Measurements from ENCODE around the gene KRT17.

KRT17 gene

DNA sequence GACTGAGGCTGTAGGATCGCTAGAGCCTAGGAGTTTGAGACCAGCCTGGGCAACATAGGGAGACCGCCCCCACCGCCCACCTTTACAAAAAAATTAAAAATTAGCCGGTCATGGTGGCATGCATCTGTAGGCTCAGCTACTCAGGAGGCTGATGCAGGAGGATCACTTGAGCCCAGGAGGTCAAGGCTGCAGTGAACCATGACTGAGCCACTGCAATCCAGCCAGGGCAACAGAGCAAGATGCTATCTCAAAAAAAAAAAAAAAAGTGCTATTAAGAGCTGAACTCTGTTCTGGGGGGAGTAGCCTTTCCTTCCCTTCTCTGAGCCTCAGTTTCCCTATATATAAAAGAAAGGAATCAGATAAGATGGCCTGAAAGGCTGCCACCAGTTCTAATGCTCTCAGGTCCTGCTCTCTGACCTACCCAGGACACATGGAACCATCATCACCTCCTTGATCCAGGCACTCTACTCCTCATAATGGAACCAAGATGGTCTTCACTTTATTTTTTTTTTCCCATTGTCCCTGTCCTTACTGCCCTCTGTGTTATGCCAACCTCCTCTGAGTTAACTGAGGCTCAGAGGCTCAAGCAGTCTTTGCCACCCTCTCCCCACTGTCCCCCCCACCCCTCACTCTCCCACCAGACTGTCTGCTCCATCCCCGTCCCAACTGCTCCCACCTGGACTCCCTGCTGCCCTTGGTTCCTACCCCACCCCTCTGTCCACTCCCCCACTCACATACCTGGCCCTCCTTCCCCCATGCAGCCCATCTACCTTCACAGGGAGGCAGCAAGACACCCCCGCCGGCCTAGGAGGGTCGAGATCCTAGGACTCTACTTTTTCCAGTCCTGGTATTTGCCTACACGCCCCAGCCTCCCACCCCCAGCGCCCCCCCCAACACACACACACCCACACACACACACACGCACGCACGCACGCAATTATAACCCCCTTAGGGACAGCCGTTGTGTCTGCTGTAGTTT, 40.5 kb upstream of the KRT17 start:
- peak overlapping the region; percentile 42 for H3K4me3 ChIP-seq (ENCODE audit: low read depth, low read length)

GRCh38 chr17:41664172-41664457, 39.7 kb upstream of the KRT17 start:
- H3K4me3 ChIP-seq (ENCODE audit: low read depth, low read length), result no peak overlapping the region
- no peak for DNase-seq (ENCODE audit: low read depth)
- TF ChIP-seq, protein P1, sequence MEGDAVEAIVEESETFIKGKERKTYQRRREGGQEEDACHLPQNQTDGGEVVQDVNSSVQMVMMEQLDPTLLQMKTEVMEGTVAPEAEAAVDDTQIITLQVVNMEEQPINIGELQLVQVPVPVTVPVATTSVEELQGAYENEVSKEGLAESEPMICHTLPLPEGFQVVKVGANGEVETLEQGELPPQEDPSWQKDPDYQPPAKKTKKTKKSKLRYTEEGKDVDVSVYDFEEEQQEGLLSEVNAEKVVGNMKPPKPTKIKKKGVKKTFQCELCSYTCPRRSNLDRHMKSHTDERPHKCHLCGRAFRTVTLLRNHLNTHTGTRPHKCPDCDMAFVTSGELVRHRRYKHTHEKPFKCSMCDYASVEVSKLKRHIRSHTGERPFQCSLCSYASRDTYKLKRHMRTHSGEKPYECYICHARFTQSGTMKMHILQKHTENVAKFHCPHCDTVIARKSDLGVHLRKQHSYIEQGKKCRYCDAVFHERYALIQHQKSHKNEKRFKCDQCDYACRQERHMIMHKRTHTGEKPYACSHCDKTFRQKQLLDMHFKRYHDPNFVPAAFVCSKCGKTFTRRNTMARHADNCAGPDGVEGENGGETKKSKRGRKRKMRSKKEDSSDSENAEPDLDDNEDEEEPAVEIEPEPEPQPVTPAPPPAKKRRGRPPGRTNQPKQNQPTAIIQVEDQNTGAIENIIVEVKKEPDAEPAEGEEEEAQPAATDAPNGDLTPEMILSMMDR (IDR thresholded peaks at IDR 0.05; ENCODE audit: control insufficient read depth, extremely low read depth, insufficient read depth), result no peak

More for the DNA sequence above, 40.5 kb upstream of the KRT17 start:
- TF ChIP-seq, protein P1 (IDR thresholded peaks at IDR 0.05; ENCODE audit: control insufficient read depth, extremely low read depth, insufficient read depth), result no peak
- no peak for DNase-seq (ENCODE audit: low read depth)

DNA sequence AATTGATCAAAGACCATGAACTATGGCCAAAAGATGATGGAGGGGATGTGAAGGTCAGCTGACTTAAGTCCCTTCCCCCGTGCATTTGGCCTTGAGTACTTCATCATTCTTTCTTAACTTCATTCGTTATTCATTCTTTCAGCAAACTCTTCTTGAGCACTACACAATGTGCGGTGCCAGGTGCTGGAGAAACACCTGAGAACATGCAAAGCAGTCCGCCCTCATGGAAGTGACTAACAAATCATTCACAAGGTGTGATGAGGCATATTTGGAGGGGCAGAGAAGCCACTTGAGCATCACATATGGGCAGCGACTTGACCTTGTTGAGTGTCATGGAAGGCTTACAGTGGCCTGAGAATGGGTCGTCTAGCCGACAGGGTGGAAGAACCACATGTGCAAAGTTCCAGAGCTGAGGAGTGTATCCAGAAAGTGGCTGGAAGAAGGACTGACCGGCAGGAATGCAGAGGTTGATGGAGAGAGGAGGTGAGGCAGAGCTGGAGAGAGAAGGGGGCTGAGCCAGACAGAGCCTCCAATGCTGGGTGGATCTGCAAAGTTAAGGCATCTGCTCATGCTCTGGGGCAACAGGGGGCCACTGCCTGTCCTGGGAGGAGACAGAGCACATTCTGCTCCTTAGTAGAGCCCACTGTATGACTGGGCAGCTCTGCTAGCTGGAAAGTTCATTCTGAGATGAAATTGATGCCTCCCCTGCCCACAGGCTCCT, 39.2 kb upstream of the KRT17 start:
- no peak for DNase-seq (ENCODE audit: low read depth)
- TF ChIP-seq, protein P1 (IDR thresholded peaks at IDR 0.05; ENCODE audit: control insufficient read depth, extremely low read depth, insufficient read depth), result no peak
- H3K4me3 ChIP-seq (ENCODE audit: low read depth, low read length), result no peak overlapping the region

DNA sequence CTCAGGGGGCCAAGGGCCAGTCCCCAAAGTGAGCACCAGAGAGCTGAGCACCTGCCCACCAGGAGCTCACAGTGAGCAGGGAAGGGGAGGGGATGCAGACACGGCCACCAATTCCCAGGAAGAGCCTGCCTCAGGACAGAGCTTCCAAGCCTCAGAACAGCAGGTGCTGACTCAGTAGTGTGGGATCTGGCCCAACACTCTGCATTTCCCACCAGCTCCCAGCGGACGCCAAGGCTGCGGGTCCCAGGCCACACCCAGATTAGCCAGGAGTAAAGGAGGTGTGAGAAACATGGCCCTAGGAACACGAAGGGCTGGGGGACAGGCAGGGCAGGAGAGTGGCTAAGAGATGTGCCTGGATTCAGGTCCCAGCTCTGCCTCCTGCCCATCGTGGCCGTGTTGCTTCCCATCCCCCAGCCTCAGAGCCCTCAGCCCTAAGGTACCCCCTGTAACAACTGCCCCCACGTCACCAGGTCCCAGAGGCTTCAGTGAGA, 35.9 kb upstream of the KRT17 start:
- TF ChIP-seq, protein P1 (IDR thresholded peaks at IDR 0.05; ENCODE audit: control insufficient read depth, extremely low read depth, insufficient read depth), result no peak
- no peak overlapping the region for H3K4me3 ChIP-seq (ENCODE audit: low read depth, low read length)
- DNase-seq (ENCODE audit: low read depth), result no peak

GRCh38 chr17:41659427-41660212, 35.2 kb upstream of the KRT17 start:
- TF ChIP-seq, protein P1 (IDR thresholded peaks at IDR 0.05; ENCODE audit: control insufficient read depth, extremely low read depth, insufficient read depth), result no peak
- no peak for DNase-seq (ENCODE audit: low read depth)
- no peak overlapping the region for H3K4me3 ChIP-seq (ENCODE audit: low read depth, low read length)

- DNase-seq (ENCODE audit: low read depth), result no peak
- H3K4me3 ChIP-seq (ENCODE audit: low read depth, low read length), result no peak overlapping the region
- TF ChIP-seq, protein P1 (IDR thresholded peaks at IDR 0.05; ENCODE audit: control insufficient read depth, extremely low read depth, insufficient read depth), result no peak
Observed at GRCh38 chr17:41658846-41659245, 34.5 kb upstream of the KRT17 start.
